Activated T-cell treated with anti-CD3 and anti-CD28 coated beads, Interleukin-2, amount 50 U/mL, for 4 hours (primary cell): ENCODE data around the gene H6PD. TPM values are rescaled to one million over a fixed set of nuclear protein-coding genes. Genes with fewer than 3 reads are reported as not detected.

ENCODE experiments used
- ATAC-seq, 2 donors: fragments of 200-7000 bp; cut with Tn5 transposase; one replicate each; pipeline ENCODE4 v1.10.0; 2021
- DNase-seq: peaks from one replicate; pipeline ENCODE4 v3.0.0-alpha.2; 2020
- H3K27me3 Mint-ChIP-seq: one replicate; pipeline ENCODE4 v1.8.0; 2021; ENCODE audit warnings: low read depth, mixed read lengths
- H3K36me3 Mint-ChIP-seq: one replicate; pipeline ENCODE4 v1.8.0; 2022; ENCODE audit warnings: mixed read lengths; ENCODE audit not compliant: insufficient read depth
- H3K4me1 Mint-ChIP-seq: one replicate; pipeline ENCODE4 v1.8.0; 2021; ENCODE audit warnings: low read depth, mixed read lengths
- H3K4me3 Mint-ChIP-seq: one replicate; pipeline ENCODE4 v1.8.0; 2021; ENCODE audit warnings: mild to moderate bottlenecking, moderate library complexity, mixed read lengths
- H3K9me3 Mint-ChIP-seq: one replicate; pipeline ENCODE4 v1.8.0; 2021; ENCODE audit warnings: mixed read lengths
- total RNA-seq, 3 donors: library from RNA; stranded (reverse); gene quantifications; one replicate each; pipeline ENCODE4 v1.2.1, GENCODE V29; 2021

Gene H6PD
- total RNA-seq, 3 donors from 2014 or later, result 4.7 to 6.1 (median 5.0) TPM

- Mint-ChIP-seq H3K27me3 (peaks cover 8% of the 10 kb centered on the region), H3K4me3 (no peak overlapping the region), H3K9me3 (no peaks in the 10 kb centered on the region), H3K36me3 (no peaks in the 10 kb centered on the region), H3K4me1 (peaks cover 49% of the 10 kb centered on the region)
- ATAC-seq (no peak), DNase-seq (no peak)
Observed at GRCh38 chr1:9278585-9279153, 44.1 kb downstream of the H6PD start.

GRCh38 chr1:9279172-9279840 lies 44.7 kb downstream of the H6PD start:
- Mint-ChIP-seq H3K36me3 (peaks cover 1% of the 10 kb centered on the region), H3K27me3 (peaks cover 8% of the 10 kb centered on the region), H3K9me3 (peaks cover 4% of the 10 kb centered on the region), H3K4me3 (no peak overlapping the region), H3K4me1 (peaks cover 55% of the 10 kb centered on the region)
- DNase-seq, result no peak
- no peak for ATAC-seq

- Mint-ChIP-seq H3K27me3 (peaks cover 8% of the 10 kb centered on the region), H3K36me3 (peaks cover 2% of the 10 kb centered on the region), H3K9me3 (peaks cover 8% of the 10 kb centered on the region), H3K4me3 (no peak overlapping the region), H3K4me1 (peaks cover 57% of the 10 kb centered on the region)
- ATAC-seq (peak; percentile 90), DNase-seq (peak; percentile 47)
Observed at GRCh38 chr1:9280015-9280860, 45.7 kb downstream of the H6PD start.

GRCh38 chr1:9281071-9281827 lies 46.7 kb downstream of the H6PD start:
- Mint-ChIP-seq H3K4me1 (peaks cover 49% of the 10 kb centered on the region), H3K4me3 (no peak overlapping the region), H3K27me3 (peaks cover 8% of the 10 kb centered on the region), H3K36me3 (peaks cover 2% of the 10 kb centered on the region), H3K9me3 (peaks cover 10% of the 10 kb centered on the region)
- no peak for ATAC-seq
- no peak for DNase-seq

GRCh38 chr1:9281908-9282695 lies 47.5 kb downstream of the H6PD start:
- ATAC-seq (no peak), DNase-seq (no peak)
- peaks cover 8% of the 10 kb centered on the region for H3K27me3 Mint-ChIP-seq
- peaks cover 49% of the 10 kb centered on the region for H3K4me1 Mint-ChIP-seq
- H3K9me3 Mint-ChIP-seq, result peaks cover 10% of the 10 kb centered on the region
- H3K4me3 Mint-ChIP-seq, result no peak overlapping the region
- peaks cover 2% of the 10 kb centered on the region for H3K36me3 Mint-ChIP-seq

- Mint-ChIP-seq H3K4me1 (peaks cover 49% of the 10 kb centered on the region), H3K36me3 (peaks cover 2% of the 10 kb centered on the region), H3K9me3 (peaks cover 10% of the 10 kb centered on the region), H3K4me3 (no peak overlapping the region), H3K27me3 (peaks cover 8% of the 10 kb centered on the region)
- ATAC-seq, result no peak
- no peak for DNase-seq
Observed at GRCh38 chr1:9282696-9282955, 48.1 kb downstream of the H6PD start.

- no peak for ATAC-seq
- H3K4me3 Mint-ChIP-seq, result peak overlapping the region; percentile 40
Observed at GRCh38 chr1:9284061-9284460, 49.5 kb downstream of the H6PD start.

GRCh38 chr1:9286556-9286955 lies 52.0 kb downstream of the H6PD start:
- ATAC-seq (no peak), DNase-seq (no peak)
- Mint-ChIP-seq H3K27me3 (no peaks in the 10 kb centered on the region), H3K4me3 (no peak overlapping the region), H3K4me1 (peaks cover 33% of the 10 kb centered on the region), H3K9me3 (peaks cover 14% of the 10 kb centered on the region), H3K36me3 (peaks cover 4% of the 10 kb centered on the region)

More at GRCh38 chr1:9284061-9284460, 49.5 kb downstream of the H6PD start:
- peaks cover 45% of the 10 kb centered on the region for H3K4me1 Mint-ChIP-seq
- DNase-seq, result no peak
- H3K9me3 Mint-ChIP-seq, result peaks cover 13% of the 10 kb centered on the region
- peaks cover 8% of the 10 kb centered on the region for H3K27me3 Mint-ChIP-seq
- H3K36me3 Mint-ChIP-seq, result peaks cover 4% of the 10 kb centered on the region

- ATAC-seq (no peak), DNase-seq (peak; percentile 90)
- H3K4me1 Mint-ChIP-seq, result peaks cover 18% of the 10 kb centered on the region
- no peaks in the 10 kb centered on the region for H3K27me3 Mint-ChIP-seq
- peaks cover 4% of the 10 kb centered on the region for H3K36me3 Mint-ChIP-seq
- H3K9me3 Mint-ChIP-seq, result peaks cover 12% of the 10 kb centered on the region
- no peak overlapping the region for H3K4me3 Mint-ChIP-seq
Observed at GRCh38 chr1:9289090-9289534, 54.5 kb downstream of the H6PD start.

GRCh38 chr1:9289711-9290485 lies 55.3 kb downstream of the H6PD start:
- Mint-ChIP-seq H3K36me3 (peaks cover 2% of the 10 kb centered on the region), H3K4me3 (no peak overlapping the region), H3K27me3 (no peaks in the 10 kb centered on the region), H3K9me3 (peaks cover 9% of the 10 kb centered on the region), H3K4me1 (peaks cover 12% of the 10 kb centered on the region)
- DNase-seq, result peak; percentile 29
- ATAC-seq, result peak in 1 of 2 donors; percentile 14

- Mint-ChIP-seq H3K4me1 (peaks cover 21% of the 10 kb centered on the region), H3K9me3 (peaks cover 5% of the 10 kb centered on the region), H3K36me3 (peaks cover 8% of the 10 kb centered on the region), H3K4me3 (peak overlapping the region; percentile 60), H3K27me3 (no peaks in the 10 kb centered on the region)
- DNase-seq (no peak), ATAC-seq (no peak)
Observed at GRCh38 chr1:9291914-9292360, 57.4 kb downstream of the H6PD start.

GRCh38 chr1:9292361-9293240 lies 58.0 kb downstream of the H6PD start, which contains the start of gene SPSB1:
Gene SPSB1 (plus strand): TSS chr1:9292894. CDS start chr1:9355892, 62,998 bp downstream.
- Mint-ChIP-seq H3K9me3 (peaks cover 5% of the 10 kb centered on the region), H3K4me1 (peaks cover 23% of the 10 kb centered on the region), H3K27me3 (peaks cover 2% of the 10 kb centered on the region), H3K36me3 (peaks cover 8% of the 10 kb centered on the region), H3K4me3 (peak within 1 kb of the TSS; percentile 60)
- ATAC-seq, result peak; percentile 53 to 54
- DNase-seq, result peak; percentile 59
